RWPE1 (cell line): ENCODE measurements around the gene TSSK3.
A peak's percentile ranks its signal among the peaks of the same experiment; 100 is the strongest.

Experiments
- CTCF ChIA-PET: fragments of 350-600 bp; sonication (Branson Sonifier 250); formaldehyde crosslinking; extraction: SDS; loops from one replicate; lab custom pipeline; 2021; lab: Yijun Ruan, JAX
- POLR2A ChIA-PET: fragments of 400-600 bp; formaldehyde crosslinking; extraction: SDS; loops from one replicate; lab custom pipeline; 2020; ENCODE audit warnings: antibody characterized with exemption; ENCODE audit not compliant: low non-redundant PET; lab: Yijun Ruan, JAX
- DNase-seq: peaks from one replicate; pipeline ENCODE4 v3.0.0; 2012; ENCODE audit warnings: low spot score
- H3K27ac ChIP-seq: fragments of 450-650 bp; 2 replicates; pipeline ENCODE4 v1.5.1; 2017
- CTCF ChIP-seq: fragments of 450-650 bp; conservative IDR thresholded peaks from 2 replicates; pipeline ENCODE4 v1.5.1; 2017; ENCODE audit warnings: low read depth, mild to moderate bottlenecking

The TSSK3 gene

GRCh38 chr1:32377541-32378220 lies 15.3 kb downstream of the TSSK3 start:
- no peak overlapping the region for H3K27ac ChIP-seq
- TF ChIP-seq CTCF: no peak
- no peak for DNase-seq
- ChIA-PET CTCF (interaction anchor here (1.0 kb wide), 1 partner anchor 9 kb away, joined by 3 read pairs; no protein-coding TSS in a partner anchor), POLR2A (interaction anchor here (0.6 kb wide), 1 partner anchor 23 kb away, joined by 3 read pairs; no protein-coding TSS in a partner anchor)

- no peak overlapping the region for H3K27ac ChIP-seq
- ChIA-PET POLR2A (no interaction called here), CTCF (no interaction called here)
- no peak for TF ChIP-seq CTCF
- DNase-seq: no peak
Measured at GRCh38 chr1:32380057-32380456, 17.7 kb downstream of the TSSK3 start.

GRCh38 chr1:32386676-32387392 lies 24.5 kb downstream of the TSSK3 start:
- ChIA-PET CTCF (interaction anchor here (0.6 to 1.3 kb wide), 4 partner anchors 9 to 171 kb away, joined by 3 read pairs; partner anchors contain the start of gene TSSK3), POLR2A (no interaction called here)
- DNase-seq: no peak
- TF ChIP-seq CTCF: no peak
- H3K27ac ChIP-seq: peak overlapping the region; percentile 16; the same call in 1 of the 2 replicates

GRCh38 chr1:32388641-32389040 lies 26.3 kb downstream of the TSSK3 start:
- CTCF ChIA-PET: no interaction called here
- no peak for DNase-seq
- no peak for TF ChIP-seq CTCF
- H3K27ac ChIP-seq: no peak overlapping the region
- POLR2A ChIA-PET: no interaction called here

GRCh38 chr1:32390904-32391870 lies 28.8 kb downstream of the TSSK3 start:
- no peak overlapping the region for H3K27ac ChIP-seq
- CTCF ChIA-PET: interaction anchor here (0.7 kb wide), 1 partner anchor 123 kb away, joined by 3 read pairs; no protein-coding TSS in a partner anchor
- POLR2A ChIA-PET: no interaction called here
- no peak for TF ChIP-seq CTCF
- no peak for DNase-seq

- H3K27ac ChIP-seq: no peak overlapping the region
- POLR2A ChIA-PET: no interaction called here
- CTCF ChIA-PET: no interaction called here
- TF ChIP-seq CTCF: no peak
- DNase-seq: no peak
Measured at GRCh38 chr1:32392325-32392724, 30.0 kb downstream of the TSSK3 start.
